Right kidney (tissue), 9 donors: ENCODE results near the gene IDNK.
"Not testable (repeated sequence)": the region's sequence is repeated elsewhere in the genome, so short reads cannot be mapped to it uniquely, and the experiment has no call there.

Experiments
- DNase-seq: peaks from one replicate; pipeline ENCODE4 v3.0.0-alpha.2; 2016
- long read RNA-seq, 8 donors: transcript quantifications; one replicate each; lab custom pipeline, GENCODE V29; 2026

IDNK gene
- long read RNA-seq, donor 1, transcript IDNK-202 (5 exons, 692 nt): major isoform, 5 of 52 reads
- long read RNA-seq, donor 1, partial matches to known transcripts: 31 of 52 reads
- long read RNA-seq, donor 1, other reads (novel, unspliced or antisense): 13 of 52 reads
- long read RNA-seq, donor 2, transcript IDNK-202 (5 exons, 692 nt): major isoform, 5 of 30 reads
- long read RNA-seq, donor 2, partial matches to known transcripts: 17 of 30 reads
- long read RNA-seq, donor 2, other reads (novel, unspliced or antisense): 5 of 30 reads
- long read RNA-seq, donor 3: 0 reads
- long read RNA-seq, donor 4, partial matches to known transcripts: 0 of 2 reads
- long read RNA-seq, donor 4, other reads (novel, unspliced or antisense): 0 of 2 reads
- long read RNA-seq, donor 5, partial matches to known transcripts: 41 of 65 reads
- long read RNA-seq, donor 5, other reads (novel, unspliced or antisense): 19 of 65 reads
- long read RNA-seq, donor 6, partial matches to known transcripts: 0 of 4 reads
- long read RNA-seq, donor 6, other reads (novel, unspliced or antisense): 0 of 4 reads
- long read RNA-seq, donor 7, partial matches to known transcripts: 100 of 120 reads
- long read RNA-seq, donor 7, other reads (novel, unspliced or antisense): 17 of 120 reads
- long read RNA-seq, donor 8, partial matches to known transcripts: 23 of 53 reads
- long read RNA-seq, donor 8, other reads (novel, unspliced or antisense): 24 of 53 reads

- peak; percentile 96 for DNase-seq
Measured at GRCh38 chr9:83622939-83623678, at the start of gene IDNK. Gene IDNK (plus strand): TSS chr9:83623143. CDS start chr9:83623172, 29 bp downstream.

- DNase-seq: no peak
Measured at GRCh38 chr9:83574482-83574881, 48.5 kb upstream of the IDNK start.

GRCh38 chr9:83582029-83582428, 40.9 kb upstream of the IDNK start:
- no peak for DNase-seq

GRCh38 chr9:83583151-83584014, 39.6 kb upstream of the IDNK start:
- DNase-seq: peak; percentile 15

- no peak for DNase-seq
Measured at GRCh38 chr9:83584995-83585394, 37.9 kb upstream of the IDNK start.

GRCh38 chr9:83588256-83588655, 34.7 kb upstream of the IDNK start:
- DNase-seq: no peak

- peak; percentile 28 for DNase-seq
Measured at GRCh38 chr9:83596899-83597504, 25.9 kb upstream of the IDNK start.

GRCh38 chr9:83598487-83598886, 24.5 kb upstream of the IDNK start:
- no peak for DNase-seq

- DNase-seq: no peak
Measured at GRCh38 chr9:83599071-83599470, 23.9 kb upstream of the IDNK start.

GRCh38 chr9:83601463-83601862, 21.5 kb upstream of the IDNK start:
- DNase-seq: no peak

- DNase-seq: not testable (repeated sequence)
Measured at GRCh38 chr9:83607620-83608019, 15.3 kb upstream of the IDNK start.

GRCh38 chr9:83613298-83613697, 9.6 kb upstream of the IDNK start:
- not testable (repeated sequence) for DNase-seq

- DNase-seq: no peak
Measured at GRCh38 chr9:83617299-83617698, 5.6 kb upstream of the IDNK start.

GRCh38 chr9:83620841-83621636, 1.9 kb upstream of the IDNK start:
- peak; percentile 61 for DNase-seq

- DNase-seq: no peak
Measured at GRCh38 chr9:83622433-83622938, 457 bp upstream of the IDNK start.

- DNase-seq: no peak
Measured at GRCh38 chr9:83623679-83624076, 735 bp downstream of the IDNK start.

GRCh38 chr9:83625178-83625577, 2.2 kb downstream of the IDNK start:
- DNase-seq: no peak

GRCh38 chr9:83628540-83628939, 5.6 kb downstream of the IDNK start:
- DNase-seq: no peak

GRCh38 chr9:83629433-83630104, 6.6 kb downstream of the IDNK start:
- DNase-seq: no peak

GRCh38 chr9:83630938-83631457, 8.1 kb downstream of the IDNK start:
- no peak for DNase-seq
